ENCODE results near the gene VSIG8.

DNA sequence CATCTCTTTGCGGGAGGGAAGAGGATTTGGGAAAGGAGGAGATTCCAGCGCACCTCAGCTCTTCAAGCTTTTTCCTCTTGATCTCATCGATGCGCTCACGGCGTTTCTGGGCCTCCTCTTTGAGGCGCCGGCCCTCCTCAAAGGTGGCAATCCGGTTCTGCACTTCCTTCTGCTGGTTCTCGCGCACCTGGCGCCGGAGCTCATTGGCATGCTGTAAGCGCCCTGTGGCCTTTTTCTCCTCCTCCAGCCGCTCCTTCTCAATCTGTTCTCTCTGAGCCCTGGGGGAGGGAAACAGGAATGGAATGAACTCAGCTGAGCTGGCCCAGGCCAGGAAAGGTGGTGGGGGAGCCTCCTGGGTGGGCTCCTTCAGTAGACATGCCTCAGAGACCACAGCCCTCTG, 10.4 kb upstream of the VSIG8 start:
- TF ChIP-seq CTCF (IDR thresholded peaks at IDR 0.05) (no peak), POLR2A (IDR thresholded peaks at IDR 0.05) (no peak), POLR2AphosphoS5 (IDR thresholded peaks at IDR 0.05) (no peak)

All from upper lobe of left lung (tissue), 4 donors.